ENCODE data around the gene AKT2. TPM values are rescaled to one million over a fixed set of nuclear protein-coding genes. Genes with fewer than 3 reads are reported as not detected.

Gene AKT2
- total and polyA plus RNA-seq, 7 donors: 28.0 to 107 (median 74.4) TPM

- WGBS, 2 donors: 15% methylated on average over 42 of the region's 42 CpGs
- Histone ChIP-seq H3K9me3 (no peaks in the 10 kb centered on the region), H3K36me3 (no peaks in the 10 kb centered on the region), H3K4me1 (peaks cover 0 to 47% (median 42%) of the 10 kb centered on the region in 4 donors), H3K4me3 (peak overlapping the region; percentile 91 to 100 (median 98)), H3K27me3 (no peaks in the 10 kb centered on the region), H3K27ac (peak overlapping the region; percentile 96 to 99 (median 98))
- intact Hi-C loops (cut with DNase I): loop anchor here (5.0 to 10.0 kb wide), 2 partner anchors 139 to 1022 kb away; partner anchors contain the start of gene SERTAD1
- TF ChIP-seq POLR2AphosphoS5 (IDR thresholded peaks at IDR 0.05) (peak in 3 of 4 donors; percentile 18 to 86 (median 26)), CTCF (IDR thresholded peaks at IDR 0.05) (no peak), POLR2A (IDR thresholded peaks at IDR 0.05) (no peak), EP300 (IDR thresholded peaks at IDR 0.05) (peak in 1 of 4 donors; percentile 55)
- DNase-seq: peak; percentile 100
These were observed 449 bp upstream of the AKT2 start for GRCh38 chr19:40285353-40286234.

- Histone ChIP-seq H3K36me3 (no peaks in the 10 kb centered on the region), H3K4me1 (peaks cover 0 to 62% (median 57%) of the 10 kb centered on the region in 4 donors), H3K9me3 (no peaks in the 10 kb centered on the region), H3K27ac (peak overlapping the region; percentile 96 to 99 (median 98)), H3K4me3 (peak overlapping the region; percentile 91 to 100 (median 98)), H3K27me3 (no peaks in the 10 kb centered on the region)
- 3 to 6% methylated on average over 4 of the region's 4 CpGs for WGBS, 2 donors
- DNase-seq: no peak
- intact Hi-C loops (cut with DNase I): loop anchor here (5.0 to 10.0 kb wide), 2 partner anchors 92 to 141 kb away; partner anchors contain the start of genes MAP3K10 and SERTAD1
- TF ChIP-seq POLR2A (IDR thresholded peaks at IDR 0.05) (no peak), POLR2AphosphoS5 (IDR thresholded peaks at IDR 0.05) (no peak), CTCF (IDR thresholded peaks at IDR 0.05) (no peak), EP300 (IDR thresholded peaks at IDR 0.05) (no peak)
These were observed 969 bp downstream of the AKT2 start for GRCh38 chr19:40284251-40284500.

DNA sequence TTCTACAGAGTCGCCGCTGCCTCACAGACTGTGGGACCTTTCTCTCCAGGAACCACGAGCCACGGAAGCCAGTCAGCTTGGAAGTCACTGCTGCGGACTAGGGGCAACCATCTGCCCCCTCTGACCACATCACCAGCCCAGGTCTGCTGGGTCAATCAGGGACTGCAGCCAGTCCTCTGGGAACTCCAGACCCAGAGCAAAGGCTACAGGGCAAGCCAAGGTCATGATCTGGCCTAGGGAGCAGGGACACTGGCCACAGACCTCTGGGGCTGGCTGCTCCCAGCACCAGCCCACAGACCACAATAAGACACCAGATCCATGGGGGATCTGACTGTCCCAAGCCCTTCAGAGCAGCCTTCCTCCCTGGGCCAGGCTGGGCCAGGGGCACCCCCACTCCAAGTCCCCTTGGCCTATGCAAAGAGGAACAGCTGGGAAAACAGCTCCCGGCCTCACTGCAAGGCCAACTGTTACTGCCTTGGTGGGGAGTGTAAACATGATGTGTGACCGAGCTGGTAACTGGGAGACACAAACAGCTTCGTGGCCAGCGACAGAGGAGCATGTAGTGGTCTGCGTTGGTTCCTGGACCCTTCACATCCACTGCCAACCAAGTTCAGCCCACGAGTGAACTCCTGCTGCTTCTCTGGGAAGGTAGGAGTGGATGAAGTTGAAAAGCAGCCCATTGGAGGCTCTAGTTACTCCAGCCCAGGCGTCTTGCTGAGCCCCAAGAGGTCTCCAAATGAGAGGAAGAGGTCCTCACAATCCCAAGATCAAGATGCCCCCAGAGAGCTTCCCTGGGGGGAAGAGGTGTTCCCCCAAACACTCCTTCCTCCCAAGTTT is 1.5 kb downstream of the AKT2 start:
- peaks cover 0 to 67% (median 62%) of the 10 kb centered on the region in 4 donors for H3K4me1 ChIP-seq
- peak overlapping the region; percentile 91 to 100 (median 98) for H3K4me3 ChIP-seq
- no peaks in the 10 kb centered on the region for H3K9me3 ChIP-seq
- peak overlapping the region; percentile 96 to 99 (median 98) for H3K27ac ChIP-seq
- no peak for TF ChIP-seq CTCF (IDR thresholded peaks at IDR 0.05)
- H3K36me3 ChIP-seq: no peaks in the 10 kb centered on the region
- peak; percentile 58 for DNase-seq
- intact Hi-C loops (cut with DNase I): loop anchor here (5.0 to 10.0 kb wide), 2 partner anchors 91 to 141 kb away; partner anchors contain the start of genes MAP3K10 and SERTAD1
- whole genome bisulfite sequencing, 2 donors: 39 to 53% methylated on average over 12 of the region's 12 CpGs
- H3K27me3 ChIP-seq: no peaks in the 10 kb centered on the region

DNA sequence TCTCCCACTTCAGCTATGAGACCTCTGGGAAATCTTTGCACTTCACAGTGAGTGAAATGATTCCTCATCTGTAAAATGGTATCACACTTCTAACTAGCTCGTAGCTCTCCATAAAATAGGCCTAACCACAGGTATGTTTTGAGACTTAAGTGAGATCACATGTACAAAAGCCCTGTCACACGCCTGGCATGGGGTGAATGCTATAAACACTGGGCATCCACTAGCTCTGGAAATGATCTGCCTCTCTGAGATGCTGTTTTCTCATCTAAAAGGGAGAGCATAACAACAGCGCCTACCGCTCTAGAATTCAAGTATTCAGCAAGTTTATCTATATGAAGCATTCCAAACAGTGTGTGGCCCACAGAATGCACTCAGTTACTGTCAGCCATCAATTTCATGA is 2.2 kb downstream of the AKT2 start:
- no peak for TF ChIP-seq EP300 (IDR thresholded peaks at IDR 0.05)
- peak; percentile 37 for DNase-seq
- intact Hi-C loops (cut with DNase I): loop anchor here (5.0 to 10.0 kb wide), 2 partner anchors 91 to 142 kb away; partner anchors contain the start of genes MAP3K10 and SERTAD1
- H3K27me3 ChIP-seq: no peaks in the 10 kb centered on the region
- H3K4me1 ChIP-seq: peaks cover 4 to 74% (median 69%) of the 10 kb centered on the region in 4 donors
- WGBS, 2 donors: 71 to 87% methylated on average over 4 of the region's 4 CpGs
- H3K4me3 ChIP-seq: no peak overlapping the region
- no peaks in the 10 kb centered on the region for H3K36me3 ChIP-seq
- peak overlapping the region in 3 of 4 donors; percentile 97 to 99 (median 98) for H3K27ac ChIP-seq
- H3K9me3 ChIP-seq: no peaks in the 10 kb centered on the region

GRCh38 chr19:40282209-40282580 is 3.0 kb downstream of the AKT2 start:
- Histone ChIP-seq H3K27me3 (no peaks in the 10 kb centered on the region), H3K4me1 (peaks cover 4 to 81% (median 76%) of the 10 kb centered on the region in 4 donors), H3K4me3 (no peak overlapping the region), H3K9me3 (no peaks in the 10 kb centered on the region), H3K36me3 (no peaks in the 10 kb centered on the region), H3K27ac (peak overlapping the region in 2 of 4 donors; percentile 97 to 98)
- intact Hi-C loops (cut with DNase I): loop anchor here (5.0 to 10.0 kb wide), 2 partner anchors 90 to 143 kb away; partner anchors contain the start of genes MAP3K10 and SERTAD1
- TF ChIP-seq POLR2A (IDR thresholded peaks at IDR 0.05) (no peak), EP300 (IDR thresholded peaks at IDR 0.05) (no peak), CTCF (IDR thresholded peaks at IDR 0.05) (no peak), POLR2AphosphoS5 (IDR thresholded peaks at IDR 0.05) (no peak)
- DNase-seq: peak; percentile 57
- 90 to 92% methylated on average over 6 of the region's 6 CpGs for WGBS, 2 donors
